Measurements from ENCODE around the gene MTTP.
A peak's percentile ranks its signal among the peaks of the same experiment; 100 is the strongest.

The MTTP gene

GRCh38 chr4:99563310-99564186 lies 11.1 kb upstream of the MTTP start, which contains the start of gene TRMT10A:
TRMT10A (minus strand) TSS chr4:99564039; CDS start chr4:99559338, 4,701 bp downstream.
- Histone ChIP-seq H3K36me3 (no peaks in the 10 kb centered on the region), H3K4me1 (peaks cover 7 to 16% (median 8%) of the 10 kb centered on the region in 10 experiments), H3K4me3 (peak within 1 kb of the TSS; percentile 62 to 78 (median 68)), H4K20me1 (no peaks in the 10 kb centered on the region), H3K9me3 (replicated peaks in 1 of 11) (no peaks in the 10 kb centered on the region), H3K9ac (peak within 1 kb of the TSS; percentile 82 to 94 (median 90)), H3K4me2 (peak within 1 kb of the TSS; percentile 80 to 96 (median 88)), H3K27me3 (no peaks in the 10 kb centered on the region), H3K27ac (peak within 1 kb of the TSS; percentile 84 to 98 (median 94))
- TF ChIP-seq Cebpa-rat (IDR thresholded peaks at IDR 0.05): no peak

- no peak for TF ChIP-seq Cebpa-rat (IDR thresholded peaks at IDR 0.05)
- H3K36me3 ChIP-seq: no peaks in the 10 kb centered on the region
- H3K9me3 ChIP-seq (replicated peaks in 1 of 11): no peaks in the 10 kb centered on the region
- no peaks in the 10 kb centered on the region for H4K20me1 ChIP-seq
- no peak overlapping the region for H3K4me3 ChIP-seq
- peak overlapping the region in 1 of 11 experiments; percentile 68; a peak in 2 of 22 replicates for H3K4me2 ChIP-seq
- no peak overlapping the region for H3K27ac ChIP-seq
- peaks cover 7 to 16% (median 8%) of the 10 kb centered on the region in 10 experiments for H3K4me1 ChIP-seq
- no peak overlapping the region for H3K9ac ChIP-seq
- H3K27me3 ChIP-seq: no peaks in the 10 kb centered on the region
These were observed 9.7 kb upstream of the MTTP start for GRCh38 chr4:99564921-99565320.

- Histone ChIP-seq H3K36me3 (no peaks in the 10 kb centered on the region), H3K9ac (no peak overlapping the region), H3K4me2 (no peak overlapping the region), H4K20me1 (no peaks in the 10 kb centered on the region), H3K27ac (no peak overlapping the region), H3K4me3 (no peak overlapping the region), H3K27me3 (no peaks in the 10 kb centered on the region), H3K9me3 (replicated peaks in 1 of 11) (no peaks in the 10 kb centered on the region), H3K4me1 (peaks cover 0 to 15% (median 0%) of the 10 kb centered on the region in 10 experiments; a peak in 5 of 20 replicates)
- no peak for TF ChIP-seq Cebpa-rat (IDR thresholded peaks at IDR 0.05)
These were observed 2.7 kb upstream of the MTTP start for GRCh38 chr4:99571883-99572282.

- no peak for TF ChIP-seq Cebpa-rat (IDR thresholded peaks at IDR 0.05)
- H3K4me1 ChIP-seq: peaks cover 0 to 15% (median 0%) of the 10 kb centered on the region in 10 experiments; a peak in 5 of 20 replicates
- no peak overlapping the region for H3K9ac ChIP-seq
- H3K27ac ChIP-seq: no peak overlapping the region
- H4K20me1 ChIP-seq: no peaks in the 10 kb centered on the region
- H3K4me3 ChIP-seq: no peak overlapping the region
- H3K9me3 ChIP-seq (replicated peaks in 1 of 11): no peaks in the 10 kb centered on the region
- no peak overlapping the region for H3K4me2 ChIP-seq
- H3K27me3 ChIP-seq: no peaks in the 10 kb centered on the region
- H3K36me3 ChIP-seq: no peaks in the 10 kb centered on the region
These were observed 1.9 kb upstream of the MTTP start for GRCh38 chr4:99572527-99573240.

GRCh38 chr4:99573735-99574368 lies 772 bp upstream of the MTTP start:
- no peak for TF ChIP-seq Cebpa-rat (IDR thresholded peaks at IDR 0.05)
- Histone ChIP-seq H3K9me3 (replicated peaks in 1 of 11) (no peaks in the 10 kb centered on the region), H3K9ac (no peak overlapping the region), H3K36me3 (no peaks in the 10 kb centered on the region), H3K4me2 (no peak overlapping the region), H3K4me1 (peaks cover 0 to 15% (median 0%) of the 10 kb centered on the region in 10 experiments; a peak in 5 of 20 replicates), H3K27ac (no peak overlapping the region), H4K20me1 (no peaks in the 10 kb centered on the region), H3K4me3 (no peak overlapping the region), H3K27me3 (no peaks in the 10 kb centered on the region)

- TF ChIP-seq Cebpa-rat (IDR thresholded peaks at IDR 0.05): no peak
- Histone ChIP-seq H3K9me3 (replicated peaks in 1 of 11) (no peaks in the 10 kb centered on the region), H3K36me3 (no peaks in the 10 kb centered on the region), H3K4me3 (no peak overlapping the region), H3K27ac (no peak overlapping the region), H3K4me2 (no peak overlapping the region), H3K9ac (no peak overlapping the region), H3K27me3 (no peaks in the 10 kb centered on the region), H3K4me1 (peaks cover 0 to 15% (median 0%) of the 10 kb centered on the region in 10 experiments; a peak in 5 of 20 replicates), H4K20me1 (no peaks in the 10 kb centered on the region)
These were observed 4.1 kb downstream of the MTTP start for GRCh38 chr4:99578714-99579113.

- no peaks in the 10 kb centered on the region for H3K36me3 ChIP-seq
- H3K9me3 ChIP-seq (replicated peaks in 1 of 11): no peaks in the 10 kb centered on the region
- no peaks in the 10 kb centered on the region for H3K4me1 ChIP-seq
- no peak overlapping the region for H3K27ac ChIP-seq
- H4K20me1 ChIP-seq: no peaks in the 10 kb centered on the region
- no peak overlapping the region for H3K4me2 ChIP-seq
- TF ChIP-seq Cebpa-rat (IDR thresholded peaks at IDR 0.05): no peak
- H3K4me3 ChIP-seq: no peak overlapping the region
- no peak overlapping the region for H3K9ac ChIP-seq
- H3K27me3 ChIP-seq: no peaks in the 10 kb centered on the region
These were observed 10.9 kb downstream of the MTTP start for GRCh38 chr4:99585516-99585915.

GRCh38 chr4:99586322-99586721 lies 11.7 kb downstream of the MTTP start:
- no peaks in the 10 kb centered on the region for H3K4me1 ChIP-seq
- H3K27ac ChIP-seq: no peak overlapping the region
- no peak overlapping the region for H3K9ac ChIP-seq
- H3K36me3 ChIP-seq: no peaks in the 10 kb centered on the region
- no peak overlapping the region for H3K4me2 ChIP-seq
- H3K27me3 ChIP-seq: no peaks in the 10 kb centered on the region
- no peak overlapping the region for H3K4me3 ChIP-seq
- no peaks in the 10 kb centered on the region for H3K9me3 ChIP-seq (replicated peaks in 1 of 11)
- no peak for TF ChIP-seq Cebpa-rat (IDR thresholded peaks at IDR 0.05)
- no peaks in the 10 kb centered on the region for H4K20me1 ChIP-seq

GRCh38 chr4:99586797-99587196 lies 12.2 kb downstream of the MTTP start:
- Histone ChIP-seq H3K4me2 (no peak overlapping the region), H3K27ac (no peak overlapping the region), H3K9ac (no peak overlapping the region), H3K27me3 (no peaks in the 10 kb centered on the region), H3K36me3 (no peaks in the 10 kb centered on the region), H4K20me1 (no peaks in the 10 kb centered on the region), H3K4me1 (no peaks in the 10 kb centered on the region), H3K9me3 (replicated peaks in 1 of 11) (no peaks in the 10 kb centered on the region), H3K4me3 (no peak overlapping the region)
- no peak for TF ChIP-seq Cebpa-rat (IDR thresholded peaks at IDR 0.05)
